ENCODE results near the gene CCK.

The CCK gene

GRCh38 chr3:42224658-42225421 is 41.1 kb downstream of the CCK start:
- DNase-seq = no peak

- DNase-seq = no peak
Observed at GRCh38 chr3:42224178-42224577, 41.8 kb downstream of the CCK start.

GRCh38 chr3:42222942-42223693 is 42.9 kb downstream of the CCK start:
- DNase-seq = no peak

- no peak for DNase-seq
Observed at GRCh38 chr3:42220436-42221121, 45.4 kb downstream of the CCK start.

- no peak for DNase-seq
Observed at GRCh38 chr3:42216931-42217333, 49.1 kb downstream of the CCK start.

GRCh38 chr3:42216302-42216701 is 49.7 kb downstream of the CCK start:
- DNase-seq = no peak

GRCh38 chr3:42214565-42215283 is 51.3 kb downstream of the CCK start:
- no peak for DNase-seq

GRCh38 chr3:42214064-42214463 is 51.9 kb downstream of the CCK start:
- no peak for DNase-seq

GRCh38 chr3:42213417-42213816 is 52.6 kb downstream of the CCK start:
- no peak for DNase-seq

GRCh38 chr3:42210726-42211125 is 55.3 kb downstream of the CCK start:
- DNase-seq = no peak

- no peak for DNase-seq
Observed at GRCh38 chr3:42209917-42210316, 56.1 kb downstream of the CCK start.

Measured in NCI-H1436 (cell line).